A204.1 (cell line): ENCODE measurements around the gene ABCC3.

Experiments
- FAIRE-seq: peaks from 2 replicates; lab custom pipeline; 2012; peaks lifted over from hg19 to GRCh38; lab: Jason Lieb, UNC

Gene ABCC3

DNA sequence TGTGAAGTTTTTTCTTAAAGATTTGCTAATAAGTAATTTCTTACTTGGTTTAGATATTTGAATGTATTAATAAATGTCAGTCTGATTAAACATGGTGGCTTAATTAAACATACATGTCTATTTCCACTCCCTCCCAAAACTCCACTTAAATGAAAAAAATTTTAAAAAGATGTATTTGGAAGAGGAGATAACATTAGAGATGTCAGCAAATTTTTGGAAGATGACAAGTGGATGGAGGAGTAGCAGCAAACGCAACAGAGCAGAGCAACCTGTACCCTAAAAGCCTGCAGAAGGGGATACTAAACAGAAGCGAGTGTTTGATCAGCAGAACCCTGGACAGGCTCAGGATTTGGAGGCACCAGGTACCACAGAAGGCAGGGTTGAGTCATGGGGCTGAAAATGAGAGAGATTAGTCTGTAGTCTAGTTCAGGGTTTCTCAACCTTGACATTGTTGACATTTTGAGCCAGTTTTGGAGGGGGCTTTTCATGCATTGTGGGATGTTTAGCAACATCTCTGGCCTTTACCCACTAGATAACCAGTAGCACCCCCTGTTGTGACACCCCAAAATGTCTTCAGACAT, 102.5 kb downstream of the ABCC3 start:
- peak; percentile 14 for FAIRE-seq

DNA sequence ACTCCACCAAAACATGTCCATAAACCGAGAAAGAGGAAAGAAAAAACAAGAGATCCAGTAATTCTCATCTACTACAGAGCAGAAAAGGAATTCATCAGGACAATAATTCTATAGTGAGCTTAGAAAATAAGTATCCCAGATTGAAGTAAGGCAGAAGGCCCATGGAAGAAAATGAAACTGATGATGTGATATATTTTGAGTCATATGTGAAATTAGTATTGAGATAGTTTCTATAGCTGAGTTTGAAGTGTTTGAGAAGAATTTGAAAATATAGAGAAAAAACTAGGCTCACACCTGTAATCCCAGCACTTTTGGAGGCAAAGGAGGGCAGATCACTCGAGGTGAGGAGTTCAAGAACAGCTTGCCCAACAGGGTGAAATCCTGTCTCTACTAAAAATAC, 104.4 kb downstream of the ABCC3 start:
- FAIRE-seq = no peak
